Activated CD4-positive, alpha-beta T cell treated with anti-CD3 and anti-CD28 coated beads, Interleukin-2, Interleukin-6, amounts not matched to agents 100 ng/mL and 50 ng/mL, durations not matched to agents 16 hours and 8 hours (primary cell): Measurements from ENCODE around the gene EN2.

Source experiments
- DNase-seq: peaks from one replicate; pipeline ENCODE4 v3.0.0-alpha.2; 2020

EN2 gene

GRCh38 chr7:155451840-155452239, 6.1 kb upstream of the EN2 start:
- no peak for DNase-seq

DNA sequence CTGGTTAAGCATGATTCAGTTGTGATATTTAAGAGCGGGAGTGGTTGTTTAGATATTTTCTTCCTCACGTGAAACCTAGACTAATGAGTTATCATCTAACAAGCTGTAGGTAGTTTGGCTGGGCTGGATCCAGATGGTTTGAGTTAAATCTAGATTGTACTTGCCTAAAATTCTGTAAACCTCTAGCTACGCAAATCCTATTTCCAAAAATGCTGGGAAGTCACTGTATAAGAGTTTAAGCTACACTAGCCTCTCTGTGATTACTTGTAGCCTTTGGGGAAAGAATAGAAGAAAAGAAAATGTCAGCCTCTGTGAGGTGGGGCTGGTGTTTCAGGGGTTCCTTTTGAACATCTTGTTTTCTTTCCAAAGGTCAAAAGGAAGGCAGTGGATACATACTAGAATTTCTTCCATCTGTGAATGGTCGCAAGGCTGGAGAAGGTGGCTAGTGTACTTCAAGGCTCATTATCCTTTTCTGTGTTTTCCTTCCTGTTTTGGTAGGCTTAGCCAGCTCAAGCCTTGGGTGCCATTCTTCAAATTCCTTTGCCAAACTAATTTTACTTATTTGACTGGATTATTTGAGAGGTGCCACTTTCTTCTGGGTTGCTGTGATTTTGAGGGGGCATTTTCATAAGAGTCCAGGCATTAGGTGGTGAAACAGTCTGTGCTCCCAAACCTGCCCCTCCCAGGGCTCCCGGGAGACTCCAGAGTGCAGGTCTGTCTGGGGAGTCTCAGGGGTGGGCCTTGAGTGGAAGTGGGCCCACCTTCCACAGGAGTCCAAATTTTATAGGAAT, 5.2 kb upstream of the EN2 start:
- DNase-seq: no peak

DNA sequence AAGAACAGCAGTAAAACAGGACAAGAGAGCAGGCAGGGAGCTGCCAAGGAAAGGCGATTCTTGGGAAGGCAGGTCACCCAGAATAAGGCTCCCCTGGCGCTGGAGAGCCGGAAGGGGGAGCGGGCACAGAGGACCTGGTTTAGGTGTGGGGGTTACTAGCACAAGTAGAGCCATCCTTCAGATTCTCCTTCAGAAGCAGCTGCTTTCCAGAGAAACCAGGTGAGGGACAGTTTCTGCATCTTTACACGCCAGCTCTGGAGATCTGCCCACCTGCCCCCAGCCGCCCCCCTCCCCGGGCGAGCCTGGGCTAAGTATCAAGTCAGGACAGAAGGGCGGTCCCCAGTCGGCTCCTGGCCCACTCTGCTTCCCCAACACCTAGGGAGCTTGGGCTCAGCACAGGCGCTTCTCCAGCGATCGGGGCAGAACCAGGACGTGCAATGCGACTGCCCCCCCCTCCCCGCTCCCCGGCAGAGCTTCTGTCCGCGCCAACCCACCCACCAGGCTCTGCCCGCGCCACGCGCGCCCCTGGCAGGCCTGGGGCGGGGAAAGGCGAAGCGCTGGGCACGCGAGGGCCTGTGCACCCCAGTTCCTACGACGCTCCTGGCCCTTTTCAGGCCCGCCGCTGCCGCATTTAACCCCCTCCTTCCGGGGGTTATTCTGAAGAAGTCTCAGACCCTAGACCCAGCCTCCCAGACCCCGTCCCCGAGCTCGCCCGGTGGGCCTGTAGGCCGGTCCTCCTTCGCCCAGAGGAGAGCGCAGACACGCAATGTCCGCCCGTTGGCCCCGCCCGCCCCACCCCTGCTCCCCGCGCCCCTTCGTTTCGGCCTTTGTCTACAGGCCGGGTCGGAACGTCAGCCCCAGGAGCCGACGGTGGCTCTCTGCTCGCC, 4.4 kb upstream of the EN2 start:
- no peak for DNase-seq

GRCh38 chr7:155454183-155455112, 3.5 kb upstream of the EN2 start:
- DNase-seq: no peak

DNA sequence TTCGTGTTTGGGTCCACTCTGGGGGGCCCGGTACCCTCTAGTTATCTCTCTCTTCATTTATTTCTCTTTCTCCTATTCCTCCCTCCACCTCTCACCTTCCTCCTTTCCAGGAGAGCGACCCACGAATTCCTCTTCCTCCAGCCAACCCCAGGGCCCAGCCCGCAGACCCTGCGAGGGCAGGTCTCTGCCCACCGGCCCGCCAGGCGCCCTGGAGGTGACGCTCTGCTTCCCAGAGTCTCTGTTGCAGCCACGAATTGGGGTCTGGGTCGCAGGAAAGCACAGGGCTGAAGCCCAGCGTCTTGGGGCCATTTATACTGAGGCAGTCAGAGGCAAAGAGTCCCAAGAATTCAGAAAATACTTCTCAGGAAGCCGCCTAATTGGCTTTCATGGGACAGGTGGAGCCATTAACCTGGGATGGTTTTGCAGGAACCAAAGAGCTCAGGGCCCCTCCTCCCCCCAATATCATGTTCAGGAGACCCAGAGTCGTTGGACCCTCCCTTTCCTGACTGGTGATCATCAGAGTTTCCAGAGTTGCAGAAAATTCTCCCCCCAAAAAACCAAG, 2.7 kb upstream of the EN2 start:
- no peak for DNase-seq

GRCh38 chr7:155455776-155456737, 1.9 kb upstream of the EN2 start:
- no peak for DNase-seq

- DNase-seq: no peak
Measured at GRCh38 chr7:155456738-155457543, 988 bp upstream of the EN2 start.

DNA sequence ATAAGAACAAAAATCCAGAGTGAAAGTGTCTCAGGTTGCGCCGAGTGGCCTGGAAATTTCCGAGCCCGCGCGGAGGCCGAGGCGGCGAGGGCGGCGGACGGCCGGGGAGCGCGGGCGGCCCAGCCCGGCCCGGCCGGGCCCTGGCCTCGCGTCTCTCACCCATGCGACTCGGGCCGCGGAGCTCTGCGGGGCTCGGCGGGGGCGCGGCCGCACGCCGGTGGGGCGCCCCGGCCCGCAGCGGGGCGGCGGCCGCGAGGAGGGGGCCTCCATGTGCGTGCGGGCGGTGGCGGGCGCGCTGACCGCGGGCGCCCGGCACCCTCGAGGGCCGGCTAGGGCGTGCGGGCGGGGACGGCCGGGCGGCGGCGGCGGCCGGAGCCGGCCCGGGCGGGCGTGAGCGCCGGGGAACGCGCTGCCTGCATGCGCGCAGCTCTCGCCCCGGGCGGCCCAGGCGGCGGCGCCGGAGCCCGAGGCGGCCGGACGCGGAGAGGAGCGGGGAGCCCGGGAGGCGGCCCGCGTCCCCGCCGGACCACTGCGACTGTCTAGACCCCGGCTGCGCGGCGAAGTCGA, 302 bp upstream of the EN2 start:
- no peak for DNase-seq

- DNase-seq: no peak
Measured at GRCh38 chr7:155458878-155459699, 1.2 kb downstream of the EN2 start.

GRCh38 chr7:155459700-155460461, 2.0 kb downstream of the EN2 start:
- DNase-seq: no peak

DNA sequence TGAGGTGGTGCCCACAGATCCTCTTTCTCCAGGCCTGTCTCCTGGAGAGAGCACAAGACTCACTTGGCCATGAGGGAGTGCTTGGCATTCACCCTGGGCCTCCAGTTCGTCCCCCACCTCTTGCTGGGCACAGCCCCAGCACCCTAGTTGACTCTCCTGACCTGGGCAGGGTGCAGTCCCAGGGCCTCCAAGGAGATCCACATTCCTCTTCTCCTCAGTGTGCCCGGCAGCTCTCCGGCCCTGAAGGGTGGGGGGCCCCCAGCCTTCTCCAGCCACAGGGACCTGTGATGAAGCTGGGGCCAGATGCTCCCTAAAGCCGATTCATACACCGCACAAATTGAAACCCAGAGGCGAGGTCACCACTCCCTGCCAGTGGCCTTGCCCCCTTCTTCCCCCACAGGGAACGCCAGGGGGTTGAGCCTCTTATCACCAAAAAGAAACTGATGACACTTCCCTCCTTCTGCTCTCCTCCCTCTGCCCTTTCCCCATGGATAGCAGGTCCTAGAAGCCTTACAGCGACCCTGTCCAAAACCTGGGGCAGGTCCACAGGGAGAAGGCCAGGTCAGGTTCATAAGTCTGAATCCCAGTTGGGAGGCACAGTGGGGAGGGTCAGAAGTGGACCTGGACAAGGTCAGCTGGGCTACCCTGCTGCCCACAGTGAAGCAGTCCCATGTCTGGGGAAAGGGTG, 3.1 kb downstream of the EN2 start:
- DNase-seq: no peak

- DNase-seq: no peak
Measured at GRCh38 chr7:155461631-155462030, 3.7 kb downstream of the EN2 start.

- DNase-seq: no peak
Measured at GRCh38 chr7:155462163-155462735, 4.3 kb downstream of the EN2 start.

- DNase-seq: no peak
Measured at GRCh38 chr7:155463114-155463811, 5.3 kb downstream of the EN2 start.

- no peak for DNase-seq
Measured at GRCh38 chr7:155464183-155464582, 6.3 kb downstream of the EN2 start.

- DNase-seq: no peak
Measured at GRCh38 chr7:155464948-155465739, 7.2 kb downstream of the EN2 start.
